Transverse colon (tissue), 4 donors: ENCODE measurements around the gene MOG. TPM values are rescaled to one million over a fixed set of nuclear protein-coding genes. Genes with fewer than 3 reads are reported as not detected.
A peak's percentile ranks its signal among the peaks of the same experiment; 100 is the strongest.

Experiments
- DNase-seq: peaks from one replicate; pipeline ENCODE4 v3.0.0-alpha.2; 2019
- H3K27ac ChIP-seq, 4 donors: fragments of 200-600 bp; sonication (generic); 2 replicates each; pipeline ENCODE4 v1.5.1; 2016 to 2018; ENCODE audit warnings: inconsistent platforms in 4 of 4
- H3K27me3 ChIP-seq: fragments of 200-600 bp; sonication (generic); 2 replicates; pipeline ENCODE4 v1.5.1; 2017; ENCODE audit warnings: inconsistent platforms
- H3K36me3 ChIP-seq, 4 donors: fragments of 200-600 bp; sonication (generic); 2 replicates each; pipeline ENCODE4 v1.5.1; 2017 to 2019; ENCODE audit warnings: inconsistent platforms in 4 of 4
- H3K4me1 ChIP-seq, 4 donors: fragments of 200-600 bp; sonication (generic); 2 replicates each; pipeline ENCODE4 v1.5.1; 2017 to 2020; ENCODE audit warnings: inconsistent platforms in 4 of 4
- H3K4me3 ChIP-seq, 4 donors: fragments of 200-600 bp; sonication (generic); 1 replicate in 1 of 4; 2 replicates in 3 of 4; pipeline versions ENCODE4 v1.5.1 to v1.6.1; 2017 to 2019; ENCODE audit warnings: inconsistent platforms in 4 of 4
- H3K9me3 ChIP-seq, 2 donors: fragments of 200-600 bp; sonication (generic); 2 replicates each; pipeline ENCODE4 v1.5.1; 2017 to 2019; ENCODE audit warnings: inconsistent platforms in 2 of 2
- EP300 ChIP-seq: sonication (generic); formaldehyde crosslinking; IDR thresholded peaks from one replicate; pipeline ENCODE4 v1.6.1; 2017; ENCODE audit warnings: antibody characterized with exemption, low read depth
- POLR2A ChIP-seq: fragments of 450-650 bp; IDR thresholded peaks from one replicate; pipeline ENCODE4 v1.6.1; 2016; ENCODE audit warnings: antibody characterized with exemption, mild to moderate bottlenecking, moderate library complexity
- POLR2AphosphoS5 ChIP-seq, 3 donors: sonication (generic); formaldehyde crosslinking; IDR thresholded peaks; one replicate each; pipeline ENCODE4 v1.6.1; 2016; ENCODE audit warnings: antibody characterized with exemption in 3 of 3
- WGBS, 2 donors: methylation state at CpG; one replicate each; pipeline ENCODE4 v1.1.5; 2018; ENCODE audit warnings: low coverage in 1 of 2; 5-methylcytosine and 5-hydroxymethylcytosine counted together
- in situ Hi-C, 4 donors: fragments of 200-750 bp; cut with MboI; loops; one replicate each; pipeline versions ENCODE4 v1.15.0 to v1.15.1; 2017; ENCODE audit warnings: low sequenced_read_pairs in 3 of 4, low pct_ligation_motif_present in 1 of 4, low pct_unique_long_range_greater_than_20kb in 1 of 4
- intact Hi-C: fragments of 100-400 bp; cut with DNase I; formaldehyde crosslinking; loops from one replicate; pipeline ENCODE4 v1.15.1; 2023; ENCODE audit warnings: low total_unique reads
- total RNA-seq, 4 donors: library from RNA; depleted of rRNA; stranded (reverse); fragments of >200 nt; gene quantifications; one replicate each; pipeline ENCODE4 v1.1.0, GENCODE V29; 2016
- TF ChIP-seq, protein P1 (sequence below), 5 experiments: fragments of 200-600 bp in 3 of 5; fragments of 450-650 bp in 2 of 5; sonication (generic) in 3 of 5; IDR thresholded peaks; 1 replicate in 2 of 5; 2 replicates in 3 of 5; pipeline ENCODE4 v1.5.1; 2016 to 2017; ENCODE audit warnings: antibody characterized with exemption in 5 of 5, inconsistent platforms in 3 of 5, mild to moderate bottlenecking in 2 of 5, moderate library complexity in 1 of 5

Gene MOG
- total RNA-seq, 4 donors from 2014 or later = not detected

- WGBS, 2 donors = 4 to 13% methylated on average over 5 to 26 of the region's 53 CpGs
- peak; percentile 69 for DNase-seq
- H3K9me3 ChIP-seq = no peaks in the 10 kb centered on the region
- H3K36me3 ChIP-seq = no peaks in the 10 kb centered on the region
- H3K27ac ChIP-seq = peak overlapping the region; percentile 76 to 88 (median 80)
- intact Hi-C loops (no loop called here), in situ Hi-C loops (no loop called here)
- peaks cover 5 to 41% (median 29%) of the 10 kb centered on the region in 4 donors for H3K4me1 ChIP-seq
- peaks cover 34% of the 10 kb centered on the region for H3K27me3 ChIP-seq
- TF ChIP-seq POLR2A = no peak
- TF ChIP-seq POLR2AphosphoS5 (IDR thresholded peaks at IDR 0.05) = no peak
- no peak for TF ChIP-seq EP300
- TF ChIP-seq, protein P1, sequence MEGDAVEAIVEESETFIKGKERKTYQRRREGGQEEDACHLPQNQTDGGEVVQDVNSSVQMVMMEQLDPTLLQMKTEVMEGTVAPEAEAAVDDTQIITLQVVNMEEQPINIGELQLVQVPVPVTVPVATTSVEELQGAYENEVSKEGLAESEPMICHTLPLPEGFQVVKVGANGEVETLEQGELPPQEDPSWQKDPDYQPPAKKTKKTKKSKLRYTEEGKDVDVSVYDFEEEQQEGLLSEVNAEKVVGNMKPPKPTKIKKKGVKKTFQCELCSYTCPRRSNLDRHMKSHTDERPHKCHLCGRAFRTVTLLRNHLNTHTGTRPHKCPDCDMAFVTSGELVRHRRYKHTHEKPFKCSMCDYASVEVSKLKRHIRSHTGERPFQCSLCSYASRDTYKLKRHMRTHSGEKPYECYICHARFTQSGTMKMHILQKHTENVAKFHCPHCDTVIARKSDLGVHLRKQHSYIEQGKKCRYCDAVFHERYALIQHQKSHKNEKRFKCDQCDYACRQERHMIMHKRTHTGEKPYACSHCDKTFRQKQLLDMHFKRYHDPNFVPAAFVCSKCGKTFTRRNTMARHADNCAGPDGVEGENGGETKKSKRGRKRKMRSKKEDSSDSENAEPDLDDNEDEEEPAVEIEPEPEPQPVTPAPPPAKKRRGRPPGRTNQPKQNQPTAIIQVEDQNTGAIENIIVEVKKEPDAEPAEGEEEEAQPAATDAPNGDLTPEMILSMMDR (IDR thresholded peaks at IDR 0.05) = no peak
- peak overlapping the region; percentile 25 to 96 (median 75) for H3K4me3 ChIP-seq
These were observed 24.8 kb upstream of the MOG start for GRCh38 chr6:29631860-29632731.

DNA sequence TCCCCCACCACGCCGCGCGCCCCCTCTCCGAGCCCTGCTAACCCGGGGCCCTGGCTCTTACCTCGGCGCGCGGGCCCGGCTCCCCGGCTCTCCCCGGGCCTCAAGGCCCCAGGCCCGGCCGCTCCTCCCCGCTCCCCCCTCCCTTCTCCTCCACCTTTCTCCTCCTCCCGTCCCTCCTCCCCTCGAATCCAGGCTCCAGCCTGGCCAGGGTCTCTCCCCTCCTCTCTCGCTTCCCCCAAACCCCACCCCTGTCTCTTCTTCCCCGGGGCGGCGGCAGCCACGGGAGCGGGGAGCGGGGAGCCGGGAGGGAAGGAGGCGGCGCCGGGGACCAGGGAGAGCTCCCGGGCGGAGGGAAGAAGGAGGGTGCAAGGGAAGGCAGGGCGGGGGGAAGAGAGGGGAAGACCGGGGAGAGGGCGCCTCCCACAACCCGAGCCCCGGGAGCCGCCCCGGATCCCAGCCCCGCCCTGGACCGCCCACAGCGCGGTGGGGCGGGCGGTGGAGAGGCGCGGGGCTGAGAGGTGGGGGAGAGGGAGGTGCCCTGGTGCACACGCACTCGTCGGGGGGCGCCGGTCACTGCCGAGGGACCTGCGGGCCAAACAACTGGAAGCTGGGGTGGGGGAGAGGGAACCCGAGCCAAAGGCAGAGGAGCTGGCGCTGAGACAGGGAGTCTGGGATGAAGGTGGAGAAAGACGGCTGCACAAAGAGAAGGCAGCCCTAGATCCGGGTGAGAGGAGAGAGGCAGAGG lies 23.9 kb upstream of the MOG start, which contains the start of gene GABBR1:
TSS of gene GABBR1 (minus strand) at position 395 of the 745 bp plus-strand sequence. CDS start 798 bp downstream, outside the sequence.
- in situ Hi-C loops = no loop called here
- peaks cover 5 to 41% (median 26%) of the 10 kb centered on the region in 4 donors for H3K4me1 ChIP-seq
- peaks cover 30% of the 10 kb centered on the region for H3K27me3 ChIP-seq
- no peak for TF ChIP-seq EP300
- peak; percentile 59 for TF ChIP-seq POLR2A
- TF ChIP-seq, protein P1 (IDR thresholded peaks at IDR 0.05) = no peak
- peak; percentile 45 to 76 (median 70) for TF ChIP-seq POLR2AphosphoS5 (IDR thresholded peaks at IDR 0.05)
- intact Hi-C loops = no loop called here
- peak; percentile 90 for DNase-seq
- no peaks in the 10 kb centered on the region for H3K9me3 ChIP-seq
- H3K4me3 ChIP-seq = peak within 1 kb of the TSS; percentile 25 to 96 (median 75)
- 0 to 3% methylated on average over 1 to 28 of the region's 57 CpGs for WGBS, 2 donors
- H3K27ac ChIP-seq = peak within 1 kb of the TSS; percentile 76 to 88 (median 80)
- H3K36me3 ChIP-seq = no peaks in the 10 kb centered on the region

DNA sequence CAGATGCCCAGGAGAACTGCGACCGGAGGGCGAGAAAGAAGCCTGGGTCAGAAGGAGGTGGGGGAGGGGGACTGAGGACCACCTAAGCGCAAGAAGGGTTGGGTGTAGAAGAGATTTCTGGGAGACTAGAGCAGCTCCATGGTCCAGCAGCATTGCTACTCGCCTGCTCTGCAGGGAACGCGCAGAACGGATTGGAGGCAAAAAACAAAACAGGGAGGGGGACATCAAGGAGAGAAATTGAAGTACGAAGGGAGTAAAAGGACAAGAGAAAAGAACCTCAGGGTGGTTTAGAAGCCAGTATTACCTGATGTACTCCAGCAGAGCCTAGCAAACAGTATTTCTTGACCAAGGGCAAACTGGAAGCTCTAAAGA lies 23.4 kb upstream of the MOG start:
- Histone ChIP-seq H3K27ac (peak overlapping the region; percentile 76 to 88 (median 80)), H3K4me1 (peaks cover 5 to 36% (median 21%) of the 10 kb centered on the region in 4 donors)

More for the DNA sequence above, 23.4 kb upstream of the MOG start:
- no peaks in the 10 kb centered on the region for H3K9me3 ChIP-seq
- TF ChIP-seq POLR2A = no peak
- TF ChIP-seq POLR2AphosphoS5 (IDR thresholded peaks at IDR 0.05) = no peak
- no peak for TF ChIP-seq EP300
- TF ChIP-seq, protein P1 (IDR thresholded peaks at IDR 0.05) = no peak
- no peaks in the 10 kb centered on the region for H3K36me3 ChIP-seq
- no peak for DNase-seq
- H3K27me3 ChIP-seq = peaks cover 25% of the 10 kb centered on the region
- WGBS, 2 donors = 0 to 11% methylated on average over 8 to 9 of the region's 9 CpGs
- H3K4me3 ChIP-seq = peak overlapping the region; percentile 25 to 96 (median 75)
- in situ Hi-C loops = no loop called here
- intact Hi-C loops = no loop called here
